HG03159 (cell line): Measurements from ENCODE around the gene LRP3.
"Not testable (repeated sequence)": the region's sequence is repeated elsewhere in the genome, so short reads cannot be mapped to it uniquely, and the experiment has no call there.

Experiments used
- ATAC-seq: cut with Tn5 transposase; IDR thresholded peaks from one replicate; pipeline ENCODE4 v1.9.1; 2021; ENCODE audit warnings: mild to moderate bottlenecking, moderate library complexity; ENCODE audit not compliant: unreplicated experiment

The LRP3 gene

GRCh38 chr19:33215438-33216197 lies 21.5 kb downstream of the LRP3 start:
- no peak for ATAC-seq

- ATAC-seq: no peak
These were observed 22.2 kb downstream of the LRP3 start for GRCh38 chr19:33216198-33216830.

GRCh38 chr19:33217881-33218280 lies 23.8 kb downstream of the LRP3 start:
- no peak for ATAC-seq

- ATAC-seq: no peak
These were observed 25.2 kb downstream of the LRP3 start for GRCh38 chr19:33219261-33219815.

- no peak for ATAC-seq
These were observed 26.0 kb downstream of the LRP3 start for GRCh38 chr19:33220115-33220514.

- ATAC-seq: no peak
These were observed 26.6 kb downstream of the LRP3 start for GRCh38 chr19:33220735-33221134.

- ATAC-seq: no peak
These were observed 27.5 kb downstream of the LRP3 start for GRCh38 chr19:33221638-33222037.

GRCh38 chr19:33222255-33222654 lies 28.1 kb downstream of the LRP3 start:
- not testable (repeated sequence) for ATAC-seq

- no peak for ATAC-seq
These were observed 30.7 kb downstream of the LRP3 start for GRCh38 chr19:33224694-33225457.

- ATAC-seq: no peak
These were observed 31.4 kb downstream of the LRP3 start, which contains the start of gene SLC7A10 for GRCh38 chr19:33225458-33225926. Gene SLC7A10 (minus strand): TSS chr19:33225850. CDS start chr19:33225703, 147 bp downstream.

- no peak for ATAC-seq
These were observed 32.6 kb downstream of the LRP3 start for GRCh38 chr19:33226550-33227241.

GRCh38 chr19:33227242-33227650 lies 33.1 kb downstream of the LRP3 start:
- ATAC-seq: no peak

GRCh38 chr19:33227870-33228599 lies 33.9 kb downstream of the LRP3 start:
- no peak for ATAC-seq

GRCh38 chr19:33229962-33230361 lies 35.8 kb downstream of the LRP3 start:
- no peak for ATAC-seq

- no peak for ATAC-seq
These were observed 37.4 kb downstream of the LRP3 start for GRCh38 chr19:33231511-33231910.

GRCh38 chr19:33232656-33233055 lies 38.5 kb downstream of the LRP3 start:
- ATAC-seq: no peak

- no peak for ATAC-seq
These were observed 39.1 kb downstream of the LRP3 start for GRCh38 chr19:33233056-33233873.

- no peak for ATAC-seq
These were observed 40.0 kb downstream of the LRP3 start for GRCh38 chr19:33234092-33234491.

GRCh38 chr19:33234736-33235135 lies 40.6 kb downstream of the LRP3 start:
- no peak for ATAC-seq
